ENCODE data around the gene S100A2.

DNA sequence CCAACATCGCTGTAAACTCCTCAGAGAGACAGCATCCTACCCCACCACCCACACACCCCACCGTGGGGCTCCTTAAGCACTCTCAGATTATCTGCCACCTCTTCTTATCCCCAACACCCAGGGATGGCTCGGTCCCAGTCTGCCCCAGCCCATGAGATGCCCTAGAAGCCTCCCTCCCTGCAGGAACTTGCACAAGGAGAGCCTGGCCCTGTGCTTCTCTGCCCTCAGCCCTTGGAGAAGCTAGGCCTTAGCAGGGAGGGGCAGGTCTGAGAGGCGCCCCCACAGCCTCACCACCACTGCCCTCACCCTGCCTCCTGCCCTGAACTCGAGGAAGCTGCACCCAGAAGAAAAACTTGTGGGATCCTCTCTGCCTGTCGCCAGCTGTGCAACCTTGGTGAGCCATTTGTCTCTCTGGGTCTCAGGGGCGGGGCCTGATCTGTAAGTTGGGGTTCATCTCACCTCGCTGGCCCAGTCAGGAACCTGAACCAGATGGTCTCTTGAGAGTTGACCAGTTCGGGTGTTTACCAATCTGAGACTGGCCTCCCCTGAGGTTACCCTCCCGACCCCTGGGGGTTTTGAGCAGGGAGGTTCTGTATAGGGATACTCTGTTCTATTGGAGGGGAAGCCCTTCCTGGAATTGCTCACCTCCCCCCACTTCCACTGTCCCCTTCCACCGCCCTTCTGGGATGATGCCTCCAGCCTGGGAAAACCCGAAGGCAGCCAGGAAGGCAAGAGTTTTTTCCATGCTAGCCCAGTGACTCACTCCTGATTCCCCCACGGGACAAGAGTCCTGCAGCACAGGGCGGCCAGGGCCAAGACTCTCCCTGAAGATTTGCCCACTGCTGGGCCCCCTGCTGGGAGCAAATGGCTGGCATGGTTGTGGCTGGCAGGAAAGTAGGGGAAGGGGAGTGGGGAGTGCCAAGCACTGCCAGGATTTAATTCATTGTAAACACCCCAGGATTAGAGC is 16.6 kb downstream of the S100A2 start, which contains the start of gene S100A3:
- TF ChIP-seq, protein P1, sequence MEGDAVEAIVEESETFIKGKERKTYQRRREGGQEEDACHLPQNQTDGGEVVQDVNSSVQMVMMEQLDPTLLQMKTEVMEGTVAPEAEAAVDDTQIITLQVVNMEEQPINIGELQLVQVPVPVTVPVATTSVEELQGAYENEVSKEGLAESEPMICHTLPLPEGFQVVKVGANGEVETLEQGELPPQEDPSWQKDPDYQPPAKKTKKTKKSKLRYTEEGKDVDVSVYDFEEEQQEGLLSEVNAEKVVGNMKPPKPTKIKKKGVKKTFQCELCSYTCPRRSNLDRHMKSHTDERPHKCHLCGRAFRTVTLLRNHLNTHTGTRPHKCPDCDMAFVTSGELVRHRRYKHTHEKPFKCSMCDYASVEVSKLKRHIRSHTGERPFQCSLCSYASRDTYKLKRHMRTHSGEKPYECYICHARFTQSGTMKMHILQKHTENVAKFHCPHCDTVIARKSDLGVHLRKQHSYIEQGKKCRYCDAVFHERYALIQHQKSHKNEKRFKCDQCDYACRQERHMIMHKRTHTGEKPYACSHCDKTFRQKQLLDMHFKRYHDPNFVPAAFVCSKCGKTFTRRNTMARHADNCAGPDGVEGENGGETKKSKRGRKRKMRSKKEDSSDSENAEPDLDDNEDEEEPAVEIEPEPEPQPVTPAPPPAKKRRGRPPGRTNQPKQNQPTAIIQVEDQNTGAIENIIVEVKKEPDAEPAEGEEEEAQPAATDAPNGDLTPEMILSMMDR (IDR thresholded peaks at IDR 0.05), result no peak
- TF ChIP-seq POLR2A (IDR thresholded peaks at IDR 0.05), result no peak

Data from right lobe of liver (tissue), 4 donors.